MM.1S (cell line): ENCODE data around the gene IFITM5.

ENCODE experiments used
- CTCF ChIP-seq: fragments of 300-600 bp; sonication (generic); IDR thresholded peaks from 2 replicates; pipeline ENCODE4 v1.5.1; 2016; ENCODE audit warnings: antibody characterized with exemption, low read length, mixed read lengths
- EZH2 ChIP-seq: fragments of 300-600 bp; sonication (generic); optimal IDR thresholded peaks from 2 replicates; pipeline ENCODE3; 2017; ENCODE audit warnings: low read depth, mild to moderate bottlenecking, antibody characterized with exemption, low read length, mixed read lengths

- TF ChIP-seq CTCF: no peak
- no peak for TF ChIP-seq EZH2
Measured at GRCh38 chr11:313304-313786, 14.0 kb upstream of the IFITM5 start.
